ENCODE results near the gene RBMY1F.
"Not testable (repeated sequence)": the region's sequence is repeated elsewhere in the genome, so short reads cannot be mapped to it uniquely, and the experiment has no call there.

The RBMY1F gene

GRCh38 chrY:22182823-22183222, at the start of gene RBMY1F:
Gene RBMY1F (minus strand): TSS chrY:22182923. CDS start chrY:22180969, 1,954 bp downstream.
- not testable (repeated sequence) for H3K4me2 ChIP-seq; H3K36me3 ChIP-seq (ENCODE audit: insufficient read depth); H3K27me3 ChIP-seq (ENCODE audit: insufficient read depth, low read depth)

GRCh38 chrY:22151144-22151543, 31.6 kb downstream of the RBMY1F start:
- H3K27me3 ChIP-seq (ENCODE audit: insufficient read depth, low read depth); H3K9ac ChIP-seq; H3K4me2 ChIP-seq; H3K36me3 ChIP-seq (ENCODE audit: insufficient read depth); H3K4me3 ChIP-seq (IDR thresholded peaks at IDR 0.05; ENCODE audit: insufficient read depth, low read depth, low read length); H3K79me2 ChIP-seq (ENCODE audit: insufficient read depth, low read depth); H4K20me1 ChIP-seq (ENCODE audit: insufficient read depth); H3K4me1 ChIP-seq (ENCODE audit: low read depth, poor library complexity, severe bottlenecking); H2AFZ ChIP-seq (ENCODE audit: low read depth); H3K27ac ChIP-seq: not testable (repeated sequence)

More at GRCh38 chrY:22182823-22183222, at the start of gene RBMY1F:
- not testable (repeated sequence) for H3K79me2 ChIP-seq (ENCODE audit: insufficient read depth, low read depth); H3K27ac ChIP-seq; H3K4me3 ChIP-seq (IDR thresholded peaks at IDR 0.05; ENCODE audit: insufficient read depth, low read depth, low read length); H4K20me1 ChIP-seq (ENCODE audit: insufficient read depth); H3K9ac ChIP-seq; H3K4me1 ChIP-seq (ENCODE audit: low read depth, poor library complexity, severe bottlenecking); H2AFZ ChIP-seq (ENCODE audit: low read depth)

- H3K27me3 ChIP-seq (ENCODE audit: insufficient read depth, low read depth); H3K79me2 ChIP-seq (ENCODE audit: insufficient read depth, low read depth); H3K4me2 ChIP-seq; H3K36me3 ChIP-seq (ENCODE audit: insufficient read depth); H3K9ac ChIP-seq; H3K4me1 ChIP-seq (ENCODE audit: low read depth, poor library complexity, severe bottlenecking); H4K20me1 ChIP-seq (ENCODE audit: insufficient read depth); H3K4me3 ChIP-seq (IDR thresholded peaks at IDR 0.05; ENCODE audit: insufficient read depth, low read depth, low read length); H2AFZ ChIP-seq (ENCODE audit: low read depth); H3K27ac ChIP-seq: not testable (repeated sequence)
Measured at GRCh38 chrY:22141011-22141695, 41.6 kb downstream of the RBMY1F start.

GRCh38 chrY:22134719-22135118, 48.0 kb downstream of the RBMY1F start:
- not testable (repeated sequence) for H3K4me3 ChIP-seq (IDR thresholded peaks at IDR 0.05; ENCODE audit: insufficient read depth, low read depth, low read length); H3K36me3 ChIP-seq (ENCODE audit: insufficient read depth); H3K9ac ChIP-seq; H3K27me3 ChIP-seq (ENCODE audit: insufficient read depth, low read depth); H3K27ac ChIP-seq; H3K4me1 ChIP-seq (ENCODE audit: low read depth, poor library complexity, severe bottlenecking); H4K20me1 ChIP-seq (ENCODE audit: insufficient read depth); H3K4me2 ChIP-seq; H3K79me2 ChIP-seq (ENCODE audit: insufficient read depth, low read depth); H2AFZ ChIP-seq (ENCODE audit: low read depth)

- not testable (repeated sequence) for H3K4me3 ChIP-seq (IDR thresholded peaks at IDR 0.05; ENCODE audit: insufficient read depth, low read depth, low read length); H2AFZ ChIP-seq (ENCODE audit: low read depth); H4K20me1 ChIP-seq (ENCODE audit: insufficient read depth); H3K27ac ChIP-seq; H3K4me1 ChIP-seq (ENCODE audit: low read depth, poor library complexity, severe bottlenecking); H3K36me3 ChIP-seq (ENCODE audit: insufficient read depth); H3K4me2 ChIP-seq; H3K27me3 ChIP-seq (ENCODE audit: insufficient read depth, low read depth); H3K79me2 ChIP-seq (ENCODE audit: insufficient read depth, low read depth); H3K9ac ChIP-seq
Measured at GRCh38 chrY:22130494-22130893, 52.2 kb downstream of the RBMY1F start.
